BLaER1 treated with 17β-estradiol and CSF1 and Interleukin-3, amounts not matched to agents 10 nM and 100 nM (cell line): ENCODE results near the gene MMADHC.
"Not testable (repeated sequence)": the region's sequence is repeated elsewhere in the genome, so short reads cannot be mapped to it uniquely, and the experiment has no call there.

Experiments used
- H3K27ac ChIP-seq, 11 experiments: shearing (Covaris generic); formaldehyde crosslinking; 2 replicates each; pipeline ENCODE4 v1.8.1; 2022
- H3K27me3 ChIP-seq, 11 experiments: shearing (Covaris generic); formaldehyde crosslinking; 2 replicates each; pipeline ENCODE4 v1.8.1; 2022
- H3K36me3 ChIP-seq, 11 experiments: shearing (Covaris generic); formaldehyde crosslinking; 2 replicates each; pipeline ENCODE4 v1.8.1; 2022
- H3K4me1 ChIP-seq, 10 experiments: shearing (Covaris generic); formaldehyde crosslinking; 2 replicates each; pipeline ENCODE4 v1.8.1; 2022
- H3K4me2 ChIP-seq, 11 experiments: shearing (Covaris generic); formaldehyde crosslinking; 2 replicates each; pipeline ENCODE4 v1.8.1; 2022
- H3K4me3 ChIP-seq, 10 experiments: shearing (Covaris generic); formaldehyde crosslinking; 2 replicates each; pipeline ENCODE4 v1.8.1; 2022
- H3K9ac ChIP-seq, 11 experiments: shearing (Covaris generic); formaldehyde crosslinking; 2 replicates each; pipeline ENCODE4 v1.8.1; 2022
- H3K9me3 ChIP-seq, 11 experiments: shearing (Covaris generic); formaldehyde crosslinking; replicated peaks in 1 of 11; 2 replicates each; pipeline ENCODE4 v1.8.1; 2022
- H4K20me1 ChIP-seq, 11 experiments: shearing (Covaris generic); formaldehyde crosslinking; 2 replicates each; pipeline ENCODE4 v1.8.1; 2022
- Cebpa-rat ChIP-seq, 11 experiments: shearing (Covaris generic); IDR thresholded peaks; 2 replicates each; pipeline ENCODE4 v1.8.1; 2022

MMADHC gene

DNA sequence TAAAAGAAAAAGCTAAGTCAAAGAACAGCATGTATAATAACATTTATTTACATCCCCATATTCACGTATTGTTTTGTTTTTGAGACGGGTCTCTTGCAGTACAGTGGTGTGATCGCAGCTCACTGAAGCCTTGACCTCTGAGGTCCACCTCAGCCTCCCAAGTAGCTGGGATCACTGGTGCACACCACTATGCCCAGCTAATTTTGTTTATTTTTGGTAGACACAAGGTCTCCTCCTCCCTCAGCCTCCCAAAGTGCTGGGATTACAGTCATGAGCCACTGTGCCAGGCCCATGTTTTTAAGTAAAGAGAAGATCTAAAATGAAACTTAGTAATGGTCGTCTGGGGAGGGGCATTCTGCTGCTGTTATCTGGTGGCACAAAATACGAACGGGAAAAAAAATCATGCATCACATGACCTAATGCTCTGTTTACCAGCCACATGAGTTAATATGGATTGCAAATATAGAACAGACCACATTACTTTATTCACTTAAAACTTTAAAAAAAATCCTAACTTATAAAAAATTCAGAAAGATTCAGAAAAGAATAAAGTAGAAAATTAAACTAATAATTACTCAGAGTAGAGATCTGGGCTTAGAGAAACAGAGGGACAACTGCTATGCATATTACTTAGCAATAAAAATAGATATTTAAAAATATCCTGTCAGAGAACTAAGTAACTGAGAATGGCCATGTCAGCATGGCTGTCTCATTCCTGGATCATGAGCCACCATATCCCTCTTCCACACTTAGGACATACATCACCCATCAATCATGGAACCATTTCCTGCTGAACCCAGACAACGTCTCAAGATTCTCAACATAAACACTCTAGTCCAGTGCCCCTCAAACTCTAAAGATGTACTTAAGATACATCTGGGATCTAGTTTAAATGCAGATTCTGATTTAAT is 7.3 kb downstream of the MMADHC start:
- H3K4me3 ChIP-seq, result no peak overlapping the region
- TF ChIP-seq Cebpa-rat (IDR thresholded peaks at IDR 0.05), result no peak
- H3K36me3 ChIP-seq, result peaks cover 80 to 100% (median 93%) of the 10 kb centered on the region in 11 experiments
- H3K27ac ChIP-seq, result no peak overlapping the region
- no peak overlapping the region; a peak in 1 of 22 replicates for H3K9ac ChIP-seq
- peaks cover 2 to 34% (median 9%) of the 10 kb centered on the region in 10 experiments; a peak in 16 of 20 replicates for H3K4me1 ChIP-seq
- H3K27me3 ChIP-seq, result no peaks in the 10 kb centered on the region
- H4K20me1 ChIP-seq, result peaks cover 5 to 87% (median 25%) of the 10 kb centered on the region in 11 experiments; a peak in 14 of 22 replicates
- H3K9me3 ChIP-seq, result no peaks in the 10 kb centered on the region
- H3K4me2 ChIP-seq, result peak overlapping the region in 2 of 11 experiments; percentile 9 to 26; a peak in 1 of 22 replicates

DNA sequence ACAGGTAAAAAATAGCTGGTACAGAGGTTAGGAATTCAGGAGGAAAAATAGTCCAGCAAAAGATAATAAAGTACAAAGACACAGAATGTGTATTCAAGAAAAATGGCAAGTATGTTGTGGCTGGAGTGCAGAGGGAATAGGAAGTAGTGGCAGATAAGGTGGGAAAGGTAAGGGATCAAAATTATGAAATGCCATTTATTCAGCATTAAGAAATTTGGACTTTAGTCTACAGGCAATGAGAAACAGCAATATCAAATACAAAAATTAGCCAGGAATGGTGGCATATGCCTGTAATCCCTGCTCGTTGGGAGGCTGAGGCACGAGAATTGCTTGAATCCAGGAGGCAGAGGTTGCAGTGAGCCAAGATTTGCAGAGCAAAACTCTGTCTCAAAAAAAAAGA is 10.3 kb downstream of the MMADHC start:
- Histone ChIP-seq H3K27me3 (no peaks in the 10 kb centered on the region), H3K4me1 (peaks cover 0 to 12% (median 0%) of the 10 kb centered on the region in 10 experiments; a peak in 3 of 20 replicates), H3K9ac (no peak overlapping the region), H4K20me1 (peaks cover 8 to 95% (median 46%) of the 10 kb centered on the region in 11 experiments; a peak in 19 of 22 replicates), H3K4me2 (no peak overlapping the region), H3K4me3 (no peak overlapping the region), H3K27ac (no peak overlapping the region), H3K9me3 (no peaks in the 10 kb centered on the region), H3K36me3 (peaks cover 79 to 100% (median 89%) of the 10 kb centered on the region in 11 experiments)
- no peak for TF ChIP-seq Cebpa-rat (IDR thresholded peaks at IDR 0.05)

DNA sequence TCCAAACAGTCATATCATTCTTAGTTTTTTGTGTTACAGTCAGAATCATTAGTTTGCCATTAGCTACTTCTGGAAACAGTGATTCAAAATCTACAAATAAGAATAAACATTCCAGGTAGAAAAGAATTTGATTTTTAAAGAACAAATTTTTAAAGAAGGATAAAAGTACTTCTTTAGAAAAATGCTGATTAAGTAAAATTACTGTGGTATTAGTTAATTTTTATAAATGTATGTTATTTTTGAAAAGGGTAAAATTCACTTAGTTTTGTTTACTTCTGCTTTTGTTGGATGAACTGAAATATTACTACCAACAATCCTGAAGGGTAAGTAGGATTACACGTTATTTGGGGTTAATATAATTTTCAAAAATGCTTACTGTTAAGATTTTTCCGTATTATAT is 11.8 kb downstream of the MMADHC start:
- peaks cover 5 to 90% (median 48%) of the 10 kb centered on the region in 11 experiments; a peak in 19 of 22 replicates for H4K20me1 ChIP-seq
- no peak for TF ChIP-seq Cebpa-rat (IDR thresholded peaks at IDR 0.05)
- H3K4me1 ChIP-seq, result peaks cover 0 to 4% (median 0%) of the 10 kb centered on the region in 10 experiments; a peak in 2 of 20 replicates
- H3K27ac ChIP-seq, result no peak overlapping the region
- H3K9me3 ChIP-seq, result no peaks in the 10 kb centered on the region
- H3K4me2 ChIP-seq, result no peak overlapping the region
- peaks cover 72 to 100% (median 90%) of the 10 kb centered on the region in 11 experiments for H3K36me3 ChIP-seq
- no peak overlapping the region for H3K9ac ChIP-seq
- H3K4me3 ChIP-seq, result no peak overlapping the region
- no peaks in the 10 kb centered on the region for H3K27me3 ChIP-seq

DNA sequence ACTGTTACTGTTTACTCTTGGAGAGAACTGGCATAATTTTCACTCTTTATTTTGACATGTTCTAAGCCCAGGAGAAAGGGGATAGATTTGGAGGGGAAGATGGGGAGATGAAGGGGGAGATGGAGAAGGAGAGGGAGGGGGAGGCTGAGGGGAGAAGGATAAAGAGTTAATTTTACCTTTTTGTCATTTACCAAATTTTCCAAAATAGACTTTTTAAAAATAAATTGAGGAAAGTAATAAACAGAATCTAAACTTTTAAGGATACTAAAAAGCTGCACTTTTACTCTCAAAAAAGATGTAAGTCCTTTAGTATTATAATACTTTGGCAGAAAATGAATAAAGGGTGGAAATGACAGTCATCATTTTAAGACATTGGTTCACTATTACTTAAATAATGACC is 12.3 kb downstream of the MMADHC start:
- H3K27me3 ChIP-seq, result no peaks in the 10 kb centered on the region
- H4K20me1 ChIP-seq, result peaks cover 5 to 86% (median 43%) of the 10 kb centered on the region in 11 experiments; a peak in 19 of 22 replicates

GRCh38 chr2:149573760-149574159 is 13.8 kb downstream of the MMADHC start:
- H3K4me2 ChIP-seq, result no peak overlapping the region
- H3K4me1 ChIP-seq, result no peaks in the 10 kb centered on the region
- H3K9me3 ChIP-seq, result no peaks in the 10 kb centered on the region
- peaks cover 69 to 99% (median 88%) of the 10 kb centered on the region in 11 experiments for H3K36me3 ChIP-seq
- TF ChIP-seq Cebpa-rat (IDR thresholded peaks at IDR 0.05), result no peak
- H3K4me3 ChIP-seq, result no peak overlapping the region
- H3K9ac ChIP-seq, result no peak overlapping the region
- no peak overlapping the region for H3K27ac ChIP-seq
- peaks cover 5 to 75% (median 40%) of the 10 kb centered on the region in 11 experiments; a peak in 19 of 22 replicates for H4K20me1 ChIP-seq
- no peaks in the 10 kb centered on the region for H3K27me3 ChIP-seq

More for the DNA sequence above, 12.3 kb downstream of the MMADHC start:
- Histone ChIP-seq H3K9ac (no peak overlapping the region), H3K9me3 (no peaks in the 10 kb centered on the region), H3K4me3 (no peak overlapping the region), H3K4me2 (no peak overlapping the region), H3K27ac (no peak overlapping the region), H3K36me3 (peaks cover 68 to 99% (median 87%) of the 10 kb centered on the region in 11 experiments), H3K4me1 (no peaks in the 10 kb centered on the region)
- no peak for TF ChIP-seq Cebpa-rat (IDR thresholded peaks at IDR 0.05)

- Histone ChIP-seq H3K27me3 (no peaks in the 10 kb centered on the region), H3K36me3 (peaks cover 70 to 99% (median 88%) of the 10 kb centered on the region in 11 experiments), H3K4me3 (no peak overlapping the region), H3K27ac (no peak overlapping the region), H3K9ac (no peak overlapping the region), H3K4me1 (no peaks in the 10 kb centered on the region), H3K4me2 (no peak overlapping the region), H4K20me1 (peaks cover 5 to 70% (median 31%) of the 10 kb centered on the region in 11 experiments; a peak in 19 of 22 replicates), H3K9me3 (no peaks in the 10 kb centered on the region)
- TF ChIP-seq Cebpa-rat (IDR thresholded peaks at IDR 0.05), result no peak
Measured at GRCh38 chr2:149572102-149572953, 15.2 kb downstream of the MMADHC start.

DNA sequence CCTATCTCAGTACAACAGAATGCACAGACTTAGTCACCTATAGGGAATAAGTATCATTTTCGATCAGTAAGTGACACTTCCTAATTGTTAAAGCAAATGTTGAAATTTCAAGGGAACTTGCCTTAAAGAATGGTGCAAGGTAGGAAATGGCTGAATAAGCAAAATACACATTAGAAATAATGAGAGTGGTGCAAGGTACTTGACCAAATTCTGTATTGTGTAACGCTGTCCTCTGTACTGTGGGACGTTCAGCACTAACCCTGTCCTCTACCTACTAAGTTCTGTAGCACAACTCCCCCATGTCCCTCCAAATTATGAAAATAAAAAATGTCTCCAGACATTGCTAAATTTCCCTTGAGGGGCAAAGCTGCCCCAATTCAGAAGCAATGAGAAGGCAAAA is 19.4 kb downstream of the MMADHC start:
- Histone ChIP-seq H3K9me3 (no peaks in the 10 kb centered on the region), H3K9ac (no peak overlapping the region), H4K20me1 (peaks cover 0 to 39% (median 13%) of the 10 kb centered on the region in 11 experiments; a peak in 16 of 22 replicates), H3K4me3 (no peak overlapping the region), H3K4me1 (peaks cover 0 to 9% (median 5%) of the 10 kb centered on the region in 10 experiments; a peak in 8 of 20 replicates), H3K27me3 (no peaks in the 10 kb centered on the region), H3K36me3 (peaks cover 55 to 80% (median 72%) of the 10 kb centered on the region in 11 experiments), H3K27ac (no peak overlapping the region), H3K4me2 (no peak overlapping the region)
- TF ChIP-seq Cebpa-rat (IDR thresholded peaks at IDR 0.05), result no peak

GRCh38 chr2:149566652-149567051 is 20.9 kb downstream of the MMADHC start:
- peaks cover 0 to 15% (median 6%) of the 10 kb centered on the region in 10 experiments; a peak in 8 of 20 replicates for H3K4me1 ChIP-seq

GRCh38 chr2:149565625-149566024 is 21.9 kb downstream of the MMADHC start:
- peaks cover 39 to 55% (median 48%) of the 10 kb centered on the region in 11 experiments for H3K36me3 ChIP-seq
- H3K4me2 ChIP-seq, result not testable (repeated sequence)
- peaks cover 0 to 15% (median 6%) of the 10 kb centered on the region in 10 experiments; a peak in 8 of 20 replicates for H3K4me1 ChIP-seq

More at GRCh38 chr2:149566652-149567051, 20.9 kb downstream of the MMADHC start:
- no peak overlapping the region for H3K9ac ChIP-seq
- no peak for TF ChIP-seq Cebpa-rat (IDR thresholded peaks at IDR 0.05)
- H3K4me2 ChIP-seq, result no peak overlapping the region
- peaks cover 0 to 26% (median 0%) of the 10 kb centered on the region in 11 experiments; a peak in 5 of 22 replicates for H4K20me1 ChIP-seq
- H3K27ac ChIP-seq, result no peak overlapping the region
- H3K4me3 ChIP-seq, result no peak overlapping the region
- no peaks in the 10 kb centered on the region for H3K9me3 ChIP-seq
- no peaks in the 10 kb centered on the region for H3K27me3 ChIP-seq
- H3K36me3 ChIP-seq, result peaks cover 42 to 65% (median 58%) of the 10 kb centered on the region in 11 experiments

More at GRCh38 chr2:149565625-149566024, 21.9 kb downstream of the MMADHC start:
- H3K4me3 ChIP-seq, H3K27me3 ChIP-seq, H3K9me3 ChIP-seq, H3K9ac ChIP-seq, H3K27ac ChIP-seq: not testable (repeated sequence)
- H4K20me1 ChIP-seq, result peaks cover 0 to 21% (median 0%) of the 10 kb centered on the region in 11 experiments; a peak in 3 of 22 replicates
